Activated T-cell treated with anti-CD3 and anti-CD28 coated beads, Interleukin-2, amount 50 U/mL, for 72 hours (primary cell): ENCODE results near the gene CNTNAP2. TPM values are rescaled to one million over a fixed set of nuclear protein-coding genes. Genes with fewer than 3 reads are reported as not detected.

Experiments used
- ATAC-seq, 2 donors: fragments of 150-1000 bp; cut with Tn5 transposase; replicated peaks in 1 of 2; 2 replicates each; pipeline ENCODE4 v1.10.0; 2021; ENCODE audit warnings: moderate library complexity in 2 of 2, mild to moderate bottlenecking in 1 of 2
- DNase-seq, 2 donors: peaks; one replicate each; pipeline ENCODE4 v3.0.0; 2021 to 2022; ENCODE audit warnings: mixed read lengths in 1 of 2
- H3K27ac Mint-ChIP-seq: one replicate; pipeline ENCODE4 v1.8.0; 2022; ENCODE audit warnings: mild to moderate bottlenecking, moderate library complexity, mixed read lengths
- H3K27me3 Mint-ChIP-seq: one replicate; pipeline ENCODE4 v1.8.0; 2022; ENCODE audit warnings: low read depth, mixed read lengths
- H3K36me3 Mint-ChIP-seq, 2 donors: one replicate each; pipeline ENCODE4 v1.8.0; 2022; ENCODE audit warnings: mixed read lengths in 2 of 2, mild to moderate bottlenecking in 1 of 2; ENCODE audit not compliant: insufficient read depth in 2 of 2
- H3K4me1 Mint-ChIP-seq: one replicate; pipeline ENCODE4 v1.8.0; 2022; ENCODE audit warnings: low read depth, mixed read lengths
- H3K4me3 Mint-ChIP-seq, 2 donors: one replicate each; pipeline ENCODE4 v1.8.0; 2022; ENCODE audit warnings: mild to moderate bottlenecking in 2 of 2, mixed read lengths in 2 of 2, moderate library complexity in 2 of 2
- H3K9me3 Mint-ChIP-seq, 2 donors: one replicate each; pipeline ENCODE4 v1.8.0; 2022; ENCODE audit warnings: mixed read lengths in 2 of 2
- total RNA-seq, 2 donors: library from RNA; stranded (reverse); gene quantifications; one replicate each; pipeline ENCODE4 v1.2.3, GENCODE V29; 2022

CNTNAP2 gene
- total RNA-seq, 2 donors from 2014 or later: not detected

DNA sequence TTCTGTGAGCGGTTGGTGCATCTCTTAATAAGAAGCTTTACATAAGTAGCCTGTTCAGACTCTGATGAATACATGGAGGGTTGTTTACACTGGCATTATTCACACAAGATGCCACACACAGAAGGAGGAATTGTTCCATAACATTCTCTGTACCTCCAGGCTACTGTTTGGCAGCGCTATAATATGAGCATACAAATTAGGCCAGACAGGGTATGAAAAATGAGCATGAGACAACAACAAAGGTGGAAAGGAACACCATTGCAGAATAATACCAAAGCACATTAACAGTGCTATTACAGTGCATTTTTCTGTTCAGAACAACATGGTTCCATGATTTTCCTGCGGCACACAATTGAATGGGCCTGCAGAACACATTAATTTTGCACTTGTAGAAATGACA is 2056.8 kb downstream of the CNTNAP2 start:
- H3K27ac Mint-ChIP-seq: no peak overlapping the region
- no peak for ATAC-seq
- no peak for DNase-seq
- H3K27me3 Mint-ChIP-seq: no peaks in the 10 kb centered on the region
- no peaks in the 10 kb centered on the region for H3K9me3 Mint-ChIP-seq
- H3K36me3 Mint-ChIP-seq: no peaks in the 10 kb centered on the region
- H3K4me1 Mint-ChIP-seq: no peaks in the 10 kb centered on the region
- no peak overlapping the region for H3K4me3 Mint-ChIP-seq

DNA sequence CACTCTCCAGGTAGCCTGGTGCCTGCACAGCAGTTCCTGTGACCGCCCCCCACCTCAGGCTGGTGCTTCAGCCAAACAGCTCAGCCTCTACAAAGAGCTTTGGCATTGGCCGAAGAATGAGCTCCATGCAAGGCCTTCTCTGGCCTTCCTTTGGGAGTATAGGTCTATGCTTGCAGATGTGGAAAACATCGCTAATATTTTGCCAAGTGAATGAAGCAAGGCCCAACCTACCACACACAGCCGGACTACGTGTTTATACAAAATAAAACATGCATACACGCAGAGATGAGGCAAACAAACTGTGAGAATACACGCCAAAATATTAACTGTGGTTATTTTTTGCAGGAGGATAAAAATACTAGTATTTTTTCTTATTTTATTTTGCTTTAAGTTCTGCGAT is 2057.8 kb downstream of the CNTNAP2 start:
- Mint-ChIP-seq H3K27ac (no peak overlapping the region), H3K27me3 (no peaks in the 10 kb centered on the region), H3K9me3 (no peaks in the 10 kb centered on the region), H3K4me1 (no peaks in the 10 kb centered on the region), H3K36me3 (no peaks in the 10 kb centered on the region), H3K4me3 (no peak overlapping the region)
- ATAC-seq (no peak), DNase-seq (no peak)

DNA sequence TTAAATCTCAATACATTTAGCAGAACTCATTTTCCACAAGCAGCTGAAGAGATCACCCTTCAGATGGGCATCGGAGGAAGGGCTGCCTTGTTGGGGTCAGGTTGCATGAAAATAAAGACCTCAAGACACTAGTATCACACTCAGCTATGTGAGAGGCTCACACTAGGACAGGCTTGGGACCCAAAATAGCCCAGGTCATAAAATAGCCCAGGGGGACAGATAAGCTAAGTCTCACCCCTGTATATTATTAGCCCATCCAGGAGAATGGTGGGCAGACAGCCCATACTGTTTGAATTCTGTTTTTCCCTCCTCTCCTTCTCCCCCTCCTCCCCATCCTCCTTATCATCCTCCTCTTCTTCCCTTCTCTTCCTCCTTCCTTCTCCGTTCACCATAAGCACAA is 2058.9 kb downstream of the CNTNAP2 start:
- H3K36me3 Mint-ChIP-seq: no peaks in the 10 kb centered on the region
- ATAC-seq (no peak), DNase-seq (no peak)
- no peak overlapping the region for H3K27ac Mint-ChIP-seq
- no peaks in the 10 kb centered on the region for H3K27me3 Mint-ChIP-seq
- H3K4me3 Mint-ChIP-seq: no peak overlapping the region
- no peaks in the 10 kb centered on the region for H3K4me1 Mint-ChIP-seq
- H3K9me3 Mint-ChIP-seq: no peaks in the 10 kb centered on the region

DNA sequence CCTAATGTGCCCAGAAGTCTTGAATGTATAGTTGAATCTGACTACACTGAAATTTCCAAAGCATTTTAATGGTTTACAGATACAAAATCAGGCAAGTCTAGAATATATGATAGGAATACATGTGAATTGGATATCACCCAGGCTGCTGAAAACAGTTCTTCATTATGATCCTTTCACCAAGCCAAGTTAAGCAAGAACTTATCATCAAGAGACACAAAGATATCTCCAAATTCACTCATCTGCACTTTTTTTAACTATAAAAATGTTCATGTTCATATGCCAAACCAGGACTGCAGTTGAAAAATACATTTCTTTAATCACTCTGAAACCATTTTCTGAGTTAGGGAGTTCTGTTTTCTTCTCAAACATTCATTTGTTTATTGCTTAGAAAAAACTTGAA is 2061.4 kb downstream of the CNTNAP2 start:
- H3K4me1 Mint-ChIP-seq: no peaks in the 10 kb centered on the region
- H3K36me3 Mint-ChIP-seq: no peaks in the 10 kb centered on the region
- no peak overlapping the region for H3K27ac Mint-ChIP-seq
- DNase-seq (no peak), ATAC-seq (no peak)
- no peaks in the 10 kb centered on the region for H3K9me3 Mint-ChIP-seq
- no peaks in the 10 kb centered on the region for H3K27me3 Mint-ChIP-seq
- no peak overlapping the region for H3K4me3 Mint-ChIP-seq

DNA sequence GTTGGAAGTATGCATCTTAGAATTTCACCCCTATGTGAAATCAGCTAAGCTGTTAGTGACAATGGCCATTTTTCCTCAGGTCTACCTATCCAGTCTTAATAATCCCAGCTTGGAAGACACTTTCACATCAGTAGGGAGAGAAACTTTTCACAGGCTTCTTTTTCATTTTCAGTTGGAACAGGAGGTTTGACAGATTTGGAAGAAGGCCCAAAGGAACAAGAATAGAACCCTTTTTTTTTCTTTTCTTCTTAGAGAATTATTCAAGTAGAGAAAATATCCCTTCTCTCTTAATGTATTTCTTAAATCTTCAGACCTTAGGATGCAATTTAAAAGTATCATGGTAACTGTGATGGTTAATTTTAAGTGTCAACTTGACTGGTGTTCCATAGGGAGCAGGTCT is 2063.5 kb downstream of the CNTNAP2 start:
- Mint-ChIP-seq H3K4me3 (no peak overlapping the region), H3K27ac (no peak overlapping the region), H3K4me1 (no peaks in the 10 kb centered on the region), H3K9me3 (no peaks in the 10 kb centered on the region), H3K27me3 (no peaks in the 10 kb centered on the region), H3K36me3 (no peaks in the 10 kb centered on the region)
- ATAC-seq (no peak), DNase-seq (no peak)

DNA sequence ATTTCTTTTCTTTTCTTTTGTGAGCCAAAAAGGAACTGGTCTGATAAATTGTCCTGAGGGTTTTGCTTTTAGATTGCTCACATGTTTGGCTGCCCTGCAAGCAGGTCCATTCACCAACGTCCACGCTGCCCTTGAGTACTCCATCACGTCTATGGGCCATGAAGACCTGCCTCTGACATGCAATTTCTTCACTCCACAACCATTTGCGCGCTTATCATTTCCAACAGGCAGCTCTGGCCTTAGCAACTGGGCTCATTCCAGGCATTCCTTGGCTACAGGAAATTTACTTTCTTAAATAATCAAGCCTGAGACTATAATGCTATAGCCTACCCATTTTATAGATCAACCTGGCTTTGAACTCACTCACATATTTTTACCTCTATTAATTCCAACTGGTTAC is 2065.7 kb downstream of the CNTNAP2 start:
- Mint-ChIP-seq H3K36me3 (no peaks in the 10 kb centered on the region), H3K4me1 (no peaks in the 10 kb centered on the region), H3K9me3 (no peaks in the 10 kb centered on the region), H3K4me3 (no peak overlapping the region), H3K27me3 (peaks cover 7% of the 10 kb centered on the region), H3K27ac (no peak overlapping the region)
- DNase-seq: no peak
- ATAC-seq: no peak

DNA sequence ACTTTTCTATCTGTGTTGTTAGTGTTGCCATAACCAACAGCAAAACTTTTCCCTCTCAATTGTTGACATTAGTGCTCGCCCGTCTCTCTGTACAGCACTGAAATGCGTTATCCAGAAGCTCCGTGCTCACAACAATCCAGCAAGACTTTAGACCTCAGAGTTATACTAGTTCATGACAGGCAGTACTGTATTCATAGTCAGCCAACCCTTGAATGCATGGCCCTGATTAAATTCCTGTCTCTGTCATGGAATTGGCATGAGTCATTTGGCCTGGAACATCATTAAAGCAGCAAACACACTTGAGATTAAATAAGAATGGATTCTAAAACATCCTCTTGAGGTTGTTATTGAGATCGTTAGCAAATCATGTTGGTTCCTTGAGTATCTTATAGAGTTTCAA is 2068.4 kb downstream of the CNTNAP2 start:
- DNase-seq: no peak
- no peaks in the 10 kb centered on the region for H3K9me3 Mint-ChIP-seq
- H3K27me3 Mint-ChIP-seq: peaks cover 7% of the 10 kb centered on the region
- H3K27ac Mint-ChIP-seq: no peak overlapping the region
- H3K4me1 Mint-ChIP-seq: no peaks in the 10 kb centered on the region
- H3K4me3 Mint-ChIP-seq: no peak overlapping the region
- H3K36me3 Mint-ChIP-seq: no peaks in the 10 kb centered on the region
- no peak for ATAC-seq

DNA sequence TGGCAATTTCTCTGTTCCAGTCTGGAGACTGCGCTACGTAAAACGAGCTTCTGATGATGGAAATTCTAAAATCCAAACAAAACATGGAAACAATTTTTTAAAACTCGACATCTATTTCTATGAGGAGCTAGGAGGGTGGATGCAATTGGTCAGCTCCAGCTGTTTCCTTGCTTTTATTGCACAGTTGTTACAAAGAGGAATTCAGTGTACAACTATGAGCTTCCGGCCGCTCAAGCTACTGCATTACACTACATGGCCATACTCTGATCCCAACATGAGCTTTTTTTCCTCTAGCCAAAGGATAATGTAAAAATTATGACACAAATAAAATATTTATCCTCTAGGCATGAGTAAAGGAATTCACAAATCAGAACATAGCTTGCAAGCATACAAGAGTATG is 2070.9 kb downstream of the CNTNAP2 start:
- no peak for ATAC-seq
- no peaks in the 10 kb centered on the region for H3K36me3 Mint-ChIP-seq
- H3K27me3 Mint-ChIP-seq: peaks cover 7% of the 10 kb centered on the region

DNA sequence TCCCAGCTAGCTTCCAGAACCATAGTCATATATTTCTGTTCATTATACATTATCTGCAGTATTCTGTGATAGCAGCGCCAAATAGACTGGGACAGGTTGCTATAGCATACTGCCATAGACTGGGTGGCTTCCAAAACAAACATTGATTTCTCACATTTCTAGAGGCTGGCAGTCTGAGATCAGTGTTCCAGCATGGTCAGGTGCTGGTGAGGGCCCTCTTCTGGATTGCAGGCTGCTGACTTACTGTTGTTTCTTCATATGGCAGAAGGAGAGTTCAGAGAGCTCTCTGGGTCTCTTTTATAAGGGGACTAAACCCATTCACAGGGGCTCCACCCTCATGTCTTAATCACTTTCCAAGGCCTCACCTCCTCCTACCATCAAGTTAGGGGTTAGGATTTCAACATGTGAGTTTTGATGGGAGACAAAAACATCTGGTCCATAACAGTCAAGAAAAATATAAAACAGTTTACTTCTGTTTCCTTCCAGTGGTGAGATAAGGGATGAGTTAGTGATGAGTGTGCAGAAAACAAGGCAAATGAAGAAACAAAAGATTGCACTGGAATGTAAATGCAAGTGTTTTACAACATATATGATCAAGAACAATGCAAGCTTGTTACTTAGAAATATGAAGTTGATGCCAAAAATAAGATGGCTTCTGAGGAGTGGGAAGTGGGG is 2074.9 kb downstream of the CNTNAP2 start:
- Mint-ChIP-seq H3K27ac (no peak overlapping the region), H3K36me3 (no peaks in the 10 kb centered on the region), H3K4me1 (no peaks in the 10 kb centered on the region), H3K4me3 (no peak overlapping the region), H3K27me3 (no peaks in the 10 kb centered on the region), H3K9me3 (no peaks in the 10 kb centered on the region)
- ATAC-seq (no peak), DNase-seq (no peak)

More for the DNA sequence above, 2070.9 kb downstream of the CNTNAP2 start:
- Mint-ChIP-seq H3K4me3 (no peak overlapping the region), H3K27ac (no peak overlapping the region), H3K4me1 (no peaks in the 10 kb centered on the region), H3K9me3 (no peaks in the 10 kb centered on the region)
- DNase-seq: no peak

DNA sequence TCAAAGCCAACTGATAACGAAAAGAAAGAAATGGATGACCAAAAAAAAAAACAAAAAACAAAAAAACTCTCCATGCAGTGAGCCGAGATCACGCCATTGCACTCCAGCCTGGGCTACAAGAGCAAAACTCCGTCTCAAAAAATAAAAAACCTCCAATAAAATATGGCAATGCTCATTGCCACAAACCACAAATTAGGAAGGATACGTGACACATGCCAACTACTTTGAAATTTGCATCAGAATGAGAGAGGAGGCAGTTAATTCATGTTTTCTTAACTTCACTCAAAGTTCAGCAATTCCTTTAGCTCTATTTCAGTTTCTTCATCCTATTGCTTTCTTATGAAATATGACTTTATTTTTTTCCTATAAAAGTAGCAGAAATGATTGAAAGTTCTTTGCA is 2075.9 kb downstream of the CNTNAP2 start:
- Mint-ChIP-seq H3K36me3 (no peaks in the 10 kb centered on the region), H3K27ac (no peak overlapping the region), H3K4me3 (no peak overlapping the region), H3K9me3 (no peaks in the 10 kb centered on the region), H3K27me3 (no peaks in the 10 kb centered on the region), H3K4me1 (no peaks in the 10 kb centered on the region)
- ATAC-seq (no peak), DNase-seq (no peak)

DNA sequence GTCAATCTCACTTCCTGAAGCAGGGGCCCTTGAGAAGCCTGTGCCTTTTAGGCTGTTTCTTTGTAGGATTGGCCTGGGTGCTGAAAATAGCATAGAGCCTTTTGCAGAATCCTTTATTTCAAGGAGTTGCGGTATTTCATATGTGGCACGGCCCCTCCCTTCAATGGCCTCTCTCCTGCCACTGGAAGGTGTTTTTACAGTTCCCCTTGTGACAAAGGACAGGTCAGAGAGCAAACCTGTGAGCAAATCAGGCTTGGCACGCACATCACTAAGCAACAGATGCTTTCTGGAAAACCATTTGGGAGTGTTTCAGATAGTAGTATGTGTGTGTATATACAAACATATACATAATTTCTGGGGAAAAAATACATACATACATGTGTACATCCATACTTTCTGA is 2085.4 kb downstream of the CNTNAP2 start:
- Mint-ChIP-seq H3K4me1 (no peaks in the 10 kb centered on the region), H3K27me3 (peaks cover 3% of the 10 kb centered on the region), H3K27ac (no peak overlapping the region), H3K9me3 (peaks cover 0 to under 1% of the 10 kb centered on the region in 2 donors), H3K4me3 (no peak overlapping the region), H3K36me3 (no peaks in the 10 kb centered on the region)
- no peak for ATAC-seq
- DNase-seq: no peak

DNA sequence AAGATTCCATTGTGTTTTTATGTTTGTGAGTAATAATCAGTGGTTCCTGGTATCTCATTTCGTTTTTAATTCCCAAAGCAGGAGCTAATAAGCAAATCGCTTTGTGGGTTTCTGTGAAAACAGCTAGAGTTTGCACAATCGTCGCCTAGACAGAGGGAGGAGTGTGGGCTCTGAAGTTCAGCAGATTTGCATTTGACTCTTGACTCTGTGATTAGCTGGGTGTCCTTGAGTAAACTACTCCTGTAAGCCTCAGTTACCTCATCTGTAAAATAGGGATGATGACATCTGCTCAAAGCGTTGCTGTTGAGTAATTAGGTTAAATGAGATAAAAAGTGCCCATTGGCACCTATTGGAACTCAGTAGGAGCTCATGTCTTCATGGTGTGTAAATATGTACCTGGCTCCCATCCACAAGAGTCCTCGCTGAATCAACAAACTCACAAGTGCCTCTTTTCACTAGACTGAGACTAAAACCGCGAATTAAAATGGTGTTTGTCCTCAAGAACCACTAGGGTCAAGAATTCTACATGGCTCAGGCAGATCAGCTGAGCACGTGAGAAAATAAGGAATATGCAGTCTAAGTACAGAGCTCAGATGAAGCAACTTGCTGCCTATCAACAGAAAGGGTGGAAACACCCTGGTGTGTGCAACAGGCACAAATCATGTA is 2088.2 kb downstream of the CNTNAP2 start:
- Mint-ChIP-seq H3K9me3 (peaks cover 0 to 3% of the 10 kb centered on the region in 2 donors), H3K4me3 (no peak overlapping the region), H3K36me3 (no peaks in the 10 kb centered on the region), H3K27ac (no peak overlapping the region), H3K27me3 (peaks cover 12% of the 10 kb centered on the region), H3K4me1 (no peaks in the 10 kb centered on the region)
- DNase-seq: no peak
- no peak for ATAC-seq

DNA sequence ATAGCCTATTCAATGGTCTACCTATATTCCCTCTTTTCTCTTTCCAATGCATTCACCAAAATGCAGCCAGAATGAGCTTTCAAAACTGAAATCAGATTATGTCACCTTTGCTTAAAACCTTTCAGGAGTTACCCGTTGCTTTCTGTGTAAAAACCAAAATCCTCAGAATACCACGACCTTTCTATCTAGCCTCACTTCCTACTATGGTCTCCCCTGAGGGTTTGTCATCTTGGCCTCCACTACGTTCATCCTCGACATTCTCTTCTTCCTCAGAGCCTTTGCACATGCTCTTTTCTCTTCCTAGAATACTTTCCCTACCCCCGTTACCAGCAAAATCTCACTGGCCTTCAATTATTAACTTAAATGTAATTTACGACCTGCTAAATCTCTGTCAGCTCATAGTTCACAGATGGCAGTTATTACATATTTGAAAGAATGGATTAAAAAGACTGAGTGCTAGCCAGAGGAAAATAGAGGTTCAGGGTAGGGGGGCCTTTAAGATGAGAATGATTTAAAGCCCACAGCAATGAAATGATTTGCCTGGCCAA is 2093.1 kb downstream of the CNTNAP2 start:
- no peak for DNase-seq
- Mint-ChIP-seq H3K4me1 (no peaks in the 10 kb centered on the region), H3K27me3 (peaks cover 18% of the 10 kb centered on the region), H3K9me3 (peaks cover 0 to 3% of the 10 kb centered on the region in 2 donors), H3K36me3 (no peaks in the 10 kb centered on the region), H3K4me3 (no peak overlapping the region), H3K27ac (no peak overlapping the region)
- no peak for ATAC-seq
